NCI-H345 (cell line): ENCODE measurements around the gene ZBTB7C.

Experiments used
- DNase-seq: peaks from one replicate; lab custom pipeline; 2025; lab: John Stamatoyannopoulos, UW

ZBTB7C gene

DNA sequence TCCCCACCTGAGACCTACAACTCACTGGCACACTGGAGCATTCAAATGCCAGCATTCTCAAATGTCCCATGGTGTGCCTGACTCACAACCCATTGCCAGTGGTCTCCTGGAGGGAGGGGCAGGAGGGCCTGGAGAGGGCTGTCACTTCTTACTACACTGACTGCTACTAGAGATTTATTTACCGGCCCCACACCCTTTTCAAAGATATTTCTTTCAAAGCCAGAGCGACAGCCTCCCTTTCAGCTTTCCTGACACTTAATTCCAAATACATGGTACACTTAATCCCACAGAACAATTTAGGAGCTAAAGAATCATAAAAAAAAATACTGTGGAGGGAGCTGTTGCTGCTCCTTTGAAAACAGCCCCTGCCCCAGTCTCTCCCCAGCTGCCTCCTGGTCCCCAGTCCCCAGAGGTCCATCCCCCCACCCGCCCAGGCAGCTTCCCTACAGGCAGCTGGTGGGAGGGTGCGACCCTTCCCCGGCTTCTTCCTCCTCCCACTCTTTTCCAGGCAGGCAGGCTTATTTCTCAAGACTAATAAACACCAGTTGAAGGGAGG is 349.6 kb downstream of the ZBTB7C start:
- no peak for DNase-seq

DNA sequence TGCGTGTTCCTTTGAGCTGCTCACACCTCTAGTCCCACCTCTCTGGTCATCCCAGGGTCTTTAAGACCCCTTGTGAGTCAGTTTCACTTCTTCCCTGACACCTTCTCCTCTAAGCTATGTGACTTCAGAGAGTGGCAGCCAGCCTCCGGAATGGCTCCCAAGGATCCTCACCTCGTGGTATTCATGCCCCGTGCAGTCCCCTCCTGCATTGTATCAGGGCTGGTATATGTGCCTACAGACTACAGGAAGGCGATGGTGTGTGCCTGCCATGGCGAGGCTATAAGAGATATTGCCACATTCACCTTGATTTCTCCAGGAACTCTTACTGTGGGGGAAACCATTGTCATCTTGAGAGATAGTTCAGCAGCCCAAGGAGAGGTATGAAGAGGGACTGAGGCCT is 350.7 kb downstream of the ZBTB7C start:
- DNase-seq, result no peak

DNA sequence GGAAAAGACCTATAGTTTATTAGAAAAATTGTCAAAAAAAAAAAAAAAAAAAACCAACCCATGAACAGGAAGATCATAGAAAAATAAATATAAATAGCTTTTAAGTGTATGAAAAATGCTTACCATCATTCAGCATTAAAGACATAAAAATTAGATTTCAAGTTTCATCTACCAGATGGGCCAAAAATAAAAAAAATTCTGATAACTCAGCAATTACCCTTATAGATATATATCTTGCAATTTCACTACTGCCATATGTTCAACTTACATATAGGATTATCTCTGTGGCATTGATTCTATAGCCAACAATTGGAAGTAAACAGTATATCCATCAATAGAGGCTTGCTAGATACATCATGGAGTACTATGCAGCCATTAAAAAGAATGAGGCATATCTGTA is 352.2 kb downstream of the ZBTB7C start:
- no peak for DNase-seq

DNA sequence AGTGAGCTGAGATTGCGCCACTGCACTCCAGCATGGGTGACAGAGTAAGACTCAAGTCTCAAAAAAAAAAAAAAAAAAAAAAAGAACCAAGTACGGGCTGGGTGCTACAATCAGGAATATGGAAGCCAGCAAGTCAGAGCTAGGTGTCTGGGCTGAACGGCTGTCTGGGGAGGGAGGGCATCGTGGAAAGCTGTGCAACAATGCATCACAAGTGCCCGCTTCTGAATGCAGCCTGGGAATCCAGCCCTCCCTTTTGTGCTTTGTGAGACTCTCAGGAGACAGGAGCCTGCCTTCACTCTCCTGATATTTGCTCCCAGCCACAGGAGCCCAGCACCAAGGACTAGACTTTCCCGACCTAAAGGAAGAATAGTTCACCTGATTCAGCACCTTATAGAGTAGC is 353.8 kb downstream of the ZBTB7C start:
- DNase-seq, result no peak

DNA sequence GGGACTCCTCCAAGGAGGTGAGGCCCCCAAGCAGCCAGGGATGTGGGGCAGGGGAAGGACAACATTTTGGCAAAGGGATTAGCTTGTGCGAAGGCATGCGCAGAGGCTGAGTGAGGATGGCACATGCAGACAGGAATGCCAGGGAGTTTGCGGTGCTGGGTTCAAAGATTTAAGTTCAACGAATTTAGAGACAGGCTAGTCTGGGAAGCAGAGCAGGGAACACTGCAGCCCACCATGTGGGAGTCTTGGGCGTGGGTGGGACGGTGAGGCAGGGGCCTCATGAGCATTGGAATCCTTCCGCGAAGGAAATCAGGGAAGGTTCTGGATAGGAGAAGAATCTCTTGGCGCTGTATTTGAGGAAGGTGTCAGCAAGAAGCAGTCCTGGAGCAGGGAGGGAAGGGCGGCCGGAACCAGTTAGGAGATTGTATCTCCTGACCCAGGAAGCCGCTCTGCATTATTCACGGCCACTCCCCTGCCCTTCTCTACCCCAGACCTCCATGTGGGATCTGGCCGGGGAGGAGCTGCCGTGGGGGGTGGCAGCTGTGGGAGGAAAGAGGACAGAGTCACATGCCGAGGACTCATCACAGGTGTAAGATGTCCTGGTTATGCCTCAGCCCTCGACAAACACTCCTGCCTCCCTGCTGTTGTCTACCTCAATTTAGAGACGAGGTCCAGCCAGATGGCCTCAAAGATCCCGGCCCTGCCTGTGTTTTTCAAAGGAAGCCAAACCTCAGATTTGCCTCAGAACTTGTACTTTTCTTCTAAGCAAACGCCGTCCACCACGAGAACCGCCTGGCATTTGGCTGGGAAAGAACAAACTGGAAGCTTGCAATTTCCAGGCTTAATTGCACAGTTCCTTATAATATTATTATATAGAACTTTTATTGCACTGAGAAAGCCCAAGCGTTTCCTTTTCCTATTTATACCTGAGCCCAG is 355.0 kb downstream of the ZBTB7C start:
- no peak for DNase-seq

DNA sequence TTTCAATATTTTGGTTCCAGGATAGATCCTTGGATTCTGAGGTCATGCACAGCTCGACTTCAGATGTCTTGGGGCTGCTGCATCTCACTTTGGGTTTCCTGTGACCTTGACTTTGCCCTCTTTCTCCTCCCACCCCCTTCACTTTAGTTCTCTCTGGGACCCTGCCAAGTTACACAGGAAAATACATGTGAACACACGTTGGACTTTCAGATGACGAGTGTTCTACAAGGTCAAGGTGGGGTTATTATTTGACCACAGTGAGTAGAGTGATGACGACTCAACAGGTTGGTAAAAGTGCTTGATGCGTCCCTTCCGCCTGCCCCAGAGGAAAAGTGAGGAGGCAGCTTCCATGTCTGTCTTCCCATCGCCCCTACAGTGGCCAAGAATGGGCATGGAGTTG is 356.3 kb downstream of the ZBTB7C start:
- no peak for DNase-seq

DNA sequence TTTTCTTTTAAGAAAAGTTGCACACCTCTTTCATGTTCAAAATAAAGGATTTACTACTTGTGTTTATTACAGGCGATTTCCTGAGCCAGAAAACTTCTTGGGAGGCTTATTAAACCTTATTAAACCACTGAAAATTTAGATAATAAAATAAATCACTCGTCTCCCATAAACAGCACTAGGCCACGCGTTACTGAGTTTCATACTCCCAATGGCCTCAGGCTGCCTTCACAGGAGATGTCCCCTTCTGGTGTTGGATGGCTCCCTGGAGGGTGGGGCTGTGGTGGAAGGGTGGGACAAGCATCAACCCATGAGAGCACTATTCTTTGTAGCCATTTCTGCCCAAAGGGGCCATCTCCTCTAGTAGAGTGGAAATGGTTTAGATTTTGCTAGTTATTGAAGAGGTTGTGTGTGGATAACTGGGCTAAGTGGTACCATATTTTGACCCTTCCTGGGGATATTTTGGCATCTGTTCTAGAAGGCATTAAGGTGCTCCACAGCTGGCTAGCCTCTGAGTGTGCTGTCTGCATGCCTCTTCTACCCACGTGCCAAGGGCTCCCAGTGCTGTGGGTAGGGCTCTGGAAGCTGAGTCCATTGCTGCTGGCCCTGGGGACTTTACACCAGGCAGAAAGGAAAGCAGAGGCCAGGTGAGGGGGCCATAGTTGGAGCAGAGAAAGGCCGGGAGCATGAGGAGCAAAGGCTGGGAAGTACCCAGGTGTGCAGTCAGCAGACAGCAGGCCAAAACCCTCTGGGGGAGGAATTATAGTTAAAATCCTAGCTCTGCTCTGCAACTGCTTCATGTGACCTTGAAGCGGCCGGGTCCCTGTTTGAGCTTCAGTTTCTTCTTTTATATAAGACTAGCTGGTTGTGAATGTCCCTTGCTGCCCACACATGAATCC is 357.0 kb downstream of the ZBTB7C start:
- DNase-seq, result no peak

DNA sequence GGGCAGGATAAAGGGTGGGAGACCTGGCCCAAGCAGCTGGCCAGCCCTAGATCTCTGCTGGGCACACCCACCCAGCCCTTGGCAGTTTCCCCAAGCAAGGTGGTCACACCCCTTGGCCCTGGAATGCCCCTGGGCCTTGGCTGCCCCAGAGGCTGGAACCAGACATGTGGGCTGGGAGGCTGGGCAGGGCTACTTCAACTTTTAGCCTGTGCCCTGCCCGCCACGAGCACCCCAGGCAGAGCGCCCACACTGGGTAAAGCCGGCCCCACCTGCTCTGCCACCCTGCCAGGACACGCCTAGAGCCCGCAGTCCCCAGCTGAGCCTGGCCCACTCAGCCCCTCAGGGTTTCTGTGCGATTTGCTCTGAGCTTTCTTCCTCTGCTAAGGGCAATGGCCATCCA is 359.0 kb downstream of the ZBTB7C start:
- no peak for DNase-seq

DNA sequence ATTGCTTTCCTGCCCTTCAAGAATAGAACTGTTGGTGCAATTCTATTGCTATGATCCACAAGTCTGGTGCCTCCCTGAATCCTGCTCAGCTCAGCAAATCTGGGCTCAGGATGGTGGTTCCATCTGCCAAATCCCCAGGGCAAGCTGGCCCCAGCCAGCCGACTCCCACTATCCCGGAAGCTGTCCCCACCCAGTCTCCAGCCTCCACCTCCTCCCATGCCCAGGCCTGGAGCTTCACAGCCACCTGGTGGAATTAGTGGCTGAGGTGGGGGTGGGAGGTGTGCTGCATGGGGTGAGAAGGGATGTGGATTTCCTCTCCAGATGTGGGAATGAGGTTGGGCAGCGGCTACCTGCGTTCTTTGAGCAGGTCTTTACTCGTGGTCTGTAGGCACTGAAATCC is 359.4 kb downstream of the ZBTB7C start:
- DNase-seq, result no peak

DNA sequence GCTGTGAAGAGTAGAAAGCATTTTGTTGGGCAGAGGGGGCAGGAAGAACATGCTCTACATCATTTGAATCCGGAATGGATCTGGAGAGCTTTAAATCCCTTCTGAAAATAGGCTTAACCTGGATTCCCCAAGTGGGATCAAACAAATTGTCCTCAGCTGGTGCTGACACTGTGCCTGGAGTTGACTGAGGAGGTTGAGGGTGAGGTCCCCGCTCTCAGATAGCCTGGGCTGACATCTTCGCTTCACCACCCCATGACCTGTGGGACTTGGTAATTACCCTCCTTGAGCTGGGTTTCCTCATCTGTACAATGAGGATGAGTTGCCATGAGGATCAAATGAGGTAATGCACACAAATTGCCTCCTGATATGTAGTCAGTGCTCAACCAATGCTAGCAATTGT is 360.9 kb downstream of the ZBTB7C start:
- no peak for DNase-seq

DNA sequence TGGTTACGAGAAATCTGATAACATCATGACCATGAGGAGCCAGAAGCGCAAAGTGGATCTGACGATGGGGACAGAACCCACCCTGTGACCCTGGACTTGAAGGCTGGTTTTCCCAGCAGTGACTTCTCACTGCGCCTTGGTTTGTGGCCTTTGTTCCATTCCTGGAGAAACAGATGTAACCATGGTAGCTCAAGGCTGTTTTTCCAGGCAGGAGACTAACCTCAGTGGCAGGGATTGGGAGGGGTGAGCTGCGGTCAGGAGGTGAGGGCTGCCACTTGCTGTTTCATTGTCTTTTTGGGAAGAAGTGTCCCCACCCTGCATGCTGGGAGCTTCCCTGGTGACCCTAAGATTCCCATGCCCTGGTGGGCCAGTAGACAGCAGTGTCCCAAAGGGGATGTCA is 362.3 kb downstream of the ZBTB7C start:
- no peak for DNase-seq

DNA sequence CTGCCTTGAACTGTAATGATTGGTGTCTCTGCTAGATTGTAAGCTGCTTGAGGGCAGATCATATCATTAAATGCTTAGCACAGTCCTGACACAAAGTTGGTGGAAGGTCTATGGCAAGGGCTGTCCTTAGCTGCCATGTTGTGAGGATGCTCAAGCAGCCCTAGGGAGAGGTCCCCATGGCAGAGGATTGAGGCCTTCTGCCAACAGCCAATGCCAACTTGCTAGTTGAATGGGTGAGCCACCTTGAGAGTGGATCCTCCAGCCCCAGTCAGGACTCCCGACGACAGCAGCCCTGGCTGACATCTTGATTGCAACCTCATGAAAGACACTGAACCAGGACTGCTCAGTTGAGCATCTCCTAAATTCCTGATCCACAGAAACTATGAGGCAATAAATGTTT is 363.4 kb downstream of the ZBTB7C start:
- DNase-seq, result no peak

DNA sequence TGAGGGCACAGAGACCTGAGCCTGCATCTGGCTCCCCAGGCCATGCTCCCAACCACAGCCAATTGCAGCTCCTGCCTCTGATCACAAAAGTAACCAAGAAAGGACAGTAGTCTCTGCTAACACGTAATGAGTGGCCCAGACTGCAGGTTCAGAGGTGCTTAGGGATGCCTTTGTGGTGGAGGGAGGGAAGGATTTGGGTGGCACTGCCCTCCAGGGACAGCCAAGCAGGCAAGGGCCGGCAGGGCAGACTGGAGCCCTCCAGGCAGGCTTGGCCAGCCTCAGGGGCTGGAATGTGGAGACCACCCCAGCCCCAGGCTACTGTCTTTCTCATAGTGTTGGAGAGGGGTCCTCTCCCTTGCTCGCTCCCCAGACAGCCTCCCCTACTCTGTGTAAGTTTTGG is 364.2 kb downstream of the ZBTB7C start:
- DNase-seq, result no peak

DNA sequence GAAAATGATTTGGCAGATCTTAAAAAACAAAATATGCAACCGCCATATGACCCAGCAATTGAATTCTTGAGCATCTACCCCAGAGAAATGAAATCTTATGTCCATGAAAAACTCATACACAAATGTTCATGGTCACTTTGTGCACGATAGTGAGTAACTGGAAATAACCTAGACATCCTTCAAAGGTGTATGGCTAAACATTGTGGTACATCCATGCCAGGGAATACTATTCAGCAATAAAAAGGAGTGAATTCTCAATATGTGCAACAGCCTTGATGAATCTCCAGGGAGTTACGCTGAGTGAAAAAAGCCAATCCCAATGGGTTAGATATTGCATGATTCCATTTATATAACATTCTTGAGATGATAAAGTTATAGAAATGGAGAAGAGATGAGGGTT is 366.0 kb downstream of the ZBTB7C start:
- no peak for DNase-seq

DNA sequence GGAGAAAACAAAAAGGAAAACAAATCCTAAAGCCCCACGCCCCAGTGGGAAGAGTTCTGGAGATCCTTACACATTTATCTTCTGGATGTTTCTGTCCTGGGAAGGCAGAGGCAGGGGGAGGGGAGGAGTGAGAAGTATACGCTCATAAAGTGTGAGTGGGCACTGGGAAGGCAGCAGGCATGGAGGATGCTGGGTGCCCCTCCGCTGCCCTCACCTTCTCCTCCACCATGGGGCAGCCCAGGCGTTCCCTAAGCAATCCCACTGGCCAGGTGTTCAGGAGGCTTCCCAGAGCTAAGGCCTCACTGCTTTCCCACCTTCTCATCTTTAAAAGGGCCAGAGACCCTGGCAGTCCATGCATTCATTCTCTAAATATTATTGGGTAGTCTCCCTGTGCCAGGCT is 366.8 kb downstream of the ZBTB7C start:
- DNase-seq, result no peak

DNA sequence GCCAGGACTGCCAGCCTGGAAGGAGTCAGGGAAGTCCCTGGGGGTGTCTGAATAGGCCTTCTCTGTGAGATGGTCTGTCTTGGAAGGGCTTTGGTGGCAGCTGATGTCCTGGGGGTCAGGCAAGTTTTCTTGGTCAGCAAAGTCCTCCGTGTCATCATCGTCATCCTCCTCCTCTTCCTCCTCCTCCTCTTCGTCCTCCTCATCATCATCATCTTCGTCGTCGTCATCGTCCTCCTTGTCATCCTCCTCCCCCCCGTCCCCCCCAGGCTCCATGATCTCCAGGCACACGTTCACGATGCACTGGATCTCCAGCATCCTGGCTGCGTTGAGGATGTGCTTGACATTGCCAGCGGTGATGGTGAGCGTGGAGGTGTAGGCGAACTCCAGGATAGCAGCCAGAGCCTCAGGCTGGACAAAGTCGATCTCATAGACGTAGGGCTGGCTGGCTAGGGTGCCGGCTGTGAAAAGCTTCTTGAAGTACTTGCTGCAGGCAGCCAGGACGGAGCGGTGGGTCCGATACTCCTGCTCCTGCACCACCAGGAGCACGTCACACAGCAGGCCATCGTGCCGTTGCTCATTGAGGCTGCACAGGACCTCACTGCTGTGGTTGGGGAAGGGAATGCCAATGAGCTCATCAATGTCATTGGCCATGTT is 368.6 kb downstream of the ZBTB7C start:
- DNase-seq, result no peak

DNA sequence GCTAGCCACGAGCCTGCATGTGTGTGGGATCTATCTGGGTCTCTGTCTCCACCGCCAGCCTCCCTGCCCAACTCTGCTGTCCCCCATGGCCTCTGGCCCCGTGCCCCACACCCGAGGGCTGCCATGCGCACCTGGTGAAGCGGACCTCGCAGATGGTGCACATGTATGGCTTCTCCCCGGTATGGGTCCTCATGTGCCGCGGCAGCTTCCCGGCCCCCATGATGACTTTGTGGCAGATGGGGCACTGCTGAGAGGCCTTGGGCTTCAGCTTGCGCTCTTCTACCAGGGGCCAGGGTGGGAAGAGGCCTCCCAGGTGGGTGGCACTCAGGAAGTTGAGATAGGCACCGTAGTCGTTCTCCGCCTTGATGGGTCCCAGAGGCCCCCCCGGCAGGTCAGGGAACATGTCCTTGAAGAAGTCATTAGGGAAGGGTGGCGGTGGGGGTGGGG is 369.4 kb downstream of the ZBTB7C start:
- no peak for DNase-seq

DNA sequence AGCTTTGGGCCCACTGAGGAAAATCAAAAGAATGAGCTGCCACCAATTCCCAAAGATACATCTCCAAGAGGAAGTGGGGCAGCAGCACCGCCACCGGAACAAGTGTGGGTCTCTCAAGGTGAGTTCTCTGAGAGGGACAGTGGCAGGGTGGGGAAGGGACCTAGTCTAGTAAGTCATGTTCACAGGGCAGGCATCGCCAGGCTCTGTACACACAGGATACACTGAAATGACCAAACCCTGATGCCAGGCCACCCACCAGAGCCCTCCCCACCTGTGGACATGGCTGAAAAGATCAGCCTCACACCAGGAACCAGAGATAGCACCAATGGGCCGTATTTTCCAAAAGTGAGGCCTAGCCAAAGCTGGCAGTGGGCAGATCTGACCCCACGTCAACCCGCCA is 370.5 kb downstream of the ZBTB7C start:
- DNase-seq, result no peak

DNA sequence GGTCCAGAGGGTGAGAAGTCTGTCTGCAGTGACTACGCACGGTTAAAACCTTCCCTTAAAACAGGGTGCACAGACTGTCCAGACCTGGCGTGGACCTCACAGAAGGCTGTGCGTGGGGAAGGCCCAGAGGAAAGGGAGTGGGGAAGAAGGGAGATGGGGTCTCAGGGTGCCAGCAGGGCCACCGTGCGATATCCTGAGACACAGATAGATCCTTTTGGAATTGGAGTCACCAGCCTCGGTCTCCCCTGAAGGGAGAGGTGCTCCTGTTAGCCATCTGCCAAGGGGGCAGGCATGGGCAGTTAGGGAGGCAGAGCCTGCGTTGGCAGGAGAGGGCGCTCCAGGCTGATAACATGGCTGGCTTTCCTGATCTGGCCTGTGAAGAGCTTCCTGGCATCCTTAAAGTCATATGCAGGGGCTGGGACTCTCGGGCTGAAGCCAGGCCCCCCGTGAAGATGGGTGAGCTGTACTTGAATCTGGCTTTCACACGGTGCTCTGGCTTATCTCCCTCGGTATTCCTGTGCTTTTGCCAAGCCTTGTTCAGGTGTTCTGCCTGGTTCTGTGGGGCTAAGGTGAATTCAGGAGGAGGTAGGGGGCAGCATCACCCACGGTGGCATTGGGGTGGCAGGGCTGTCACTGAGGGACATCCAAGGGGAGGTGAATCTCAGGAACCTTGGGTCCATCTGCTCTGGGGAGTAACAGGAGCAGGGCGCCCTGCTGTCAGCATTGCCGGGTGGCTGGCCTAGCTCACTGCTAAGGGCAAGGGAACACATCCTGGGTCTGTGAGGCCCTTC is 371.5 kb downstream of the ZBTB7C start:
- DNase-seq, result peak; percentile 5

DNA sequence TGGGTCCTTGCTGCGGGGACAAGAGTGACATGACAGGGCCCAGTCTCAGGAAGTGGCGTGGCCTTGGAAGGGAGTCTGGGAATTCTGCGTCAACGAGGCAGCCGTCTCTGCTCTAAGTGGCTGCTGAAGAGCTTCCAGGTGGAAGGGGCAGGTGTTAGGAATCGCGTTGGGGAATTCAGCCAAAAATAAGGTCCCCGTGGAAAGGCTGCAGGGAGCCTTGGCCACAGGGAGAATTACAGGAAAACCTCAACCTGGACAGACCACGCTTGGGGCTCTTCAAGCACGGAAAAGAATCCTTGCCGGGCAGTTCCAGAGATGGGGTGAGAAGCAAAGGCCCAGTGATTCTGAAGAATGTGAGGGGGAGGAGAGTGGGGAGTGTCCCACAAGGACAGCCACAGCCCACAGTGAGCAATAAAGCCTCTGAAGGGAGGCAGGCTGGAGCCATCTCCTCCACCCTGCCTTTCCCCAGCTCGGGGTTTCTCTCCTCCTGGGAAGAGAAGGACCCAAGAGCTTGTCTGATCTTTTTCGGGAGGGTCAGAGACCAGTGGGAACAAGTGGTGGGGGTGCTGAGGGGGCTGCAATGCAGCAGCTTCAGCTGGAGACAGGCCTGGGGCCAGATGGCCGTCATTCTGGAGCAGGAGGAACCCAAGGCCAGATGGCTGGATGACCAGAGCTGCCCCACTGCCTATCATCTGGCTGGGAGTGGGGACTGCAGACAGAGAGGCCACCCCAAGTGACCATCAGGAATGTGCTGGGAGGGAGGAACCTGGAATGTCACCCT is 372.4 kb downstream of the ZBTB7C start:
- DNase-seq, result peak; percentile 10

DNA sequence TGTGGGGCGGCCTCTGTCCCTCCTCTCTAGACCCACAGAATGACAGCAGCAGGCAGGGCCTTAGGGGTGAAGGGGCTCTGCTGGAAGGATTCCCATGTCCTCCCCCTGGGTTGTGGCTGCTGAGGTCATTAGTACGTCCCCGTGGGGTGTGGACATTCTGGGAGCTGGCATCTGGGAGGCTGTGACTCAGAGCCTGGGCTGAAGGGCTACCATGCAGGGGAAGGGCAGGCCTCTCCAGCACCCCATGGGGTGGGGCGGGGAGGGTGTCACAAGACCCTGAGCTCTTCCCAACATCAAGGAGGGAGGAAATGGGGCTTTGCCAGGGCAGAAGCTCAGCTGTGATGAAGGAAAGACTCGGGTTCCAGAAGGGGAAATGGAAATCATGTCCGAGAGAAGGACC is 373.0 kb downstream of the ZBTB7C start:
- DNase-seq, result no peak
